ENCODE measurements around the gene MTREX. TPM values are rescaled to one million over a fixed set of nuclear protein-coding genes. Genes with fewer than 3 reads are reported as not detected.

MTREX gene
- total and polyA plus RNA-seq, 2 donors (not counting 1 experiment from before 2014, with no cell fraction given): 7.9 to 94.0 TPM

DNA sequence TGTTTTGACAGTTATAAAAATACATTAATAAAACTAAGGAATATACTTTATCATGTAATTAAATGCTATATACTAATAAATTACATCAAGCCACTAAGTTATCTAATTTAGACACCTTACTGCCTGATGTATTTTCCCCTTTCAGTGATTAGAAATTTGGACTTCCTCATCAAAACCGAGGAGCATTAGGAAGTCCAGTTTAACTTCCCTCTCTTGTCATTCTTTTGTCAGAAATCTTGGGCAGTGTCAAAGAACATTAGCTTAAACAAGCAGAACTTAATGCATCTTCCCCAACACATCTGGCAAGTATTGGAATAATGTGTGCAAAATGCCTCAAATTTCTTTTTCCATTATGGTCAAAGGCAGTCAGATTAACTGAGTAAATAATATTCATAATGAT is 145.4 kb downstream of the MTREX start:
- no peaks in the 10 kb centered on the region for H3K4me1 Mint-ChIP-seq
- DNase-seq: no peak
- no peak overlapping the region for H3K9ac ChIP-seq (ENCODE audit: low read length)
- no peak for ATAC-seq (ENCODE audit: low read depth)
- H3K36me3 ChIP-seq (replicated peaks in 1 of 2; ENCODE audit: control extremely low read depth in 1 of 2, control insufficient read depth in 1 of 2, extremely low read depth in 1 of 2, insufficient read depth in 2 of 2, low read length in 1 of 2): peaks cover 0 to 4% of the 10 kb centered on the region in 2 experiments
- TF ChIP-seq EZH2 (IDR thresholded peaks at IDR 0.05; ENCODE audit: borderline replicate concordance, insufficient read depth, low read depth, low read length, poor library complexity, severe bottlenecking): no peak
- TF ChIP-seq, protein P1, sequence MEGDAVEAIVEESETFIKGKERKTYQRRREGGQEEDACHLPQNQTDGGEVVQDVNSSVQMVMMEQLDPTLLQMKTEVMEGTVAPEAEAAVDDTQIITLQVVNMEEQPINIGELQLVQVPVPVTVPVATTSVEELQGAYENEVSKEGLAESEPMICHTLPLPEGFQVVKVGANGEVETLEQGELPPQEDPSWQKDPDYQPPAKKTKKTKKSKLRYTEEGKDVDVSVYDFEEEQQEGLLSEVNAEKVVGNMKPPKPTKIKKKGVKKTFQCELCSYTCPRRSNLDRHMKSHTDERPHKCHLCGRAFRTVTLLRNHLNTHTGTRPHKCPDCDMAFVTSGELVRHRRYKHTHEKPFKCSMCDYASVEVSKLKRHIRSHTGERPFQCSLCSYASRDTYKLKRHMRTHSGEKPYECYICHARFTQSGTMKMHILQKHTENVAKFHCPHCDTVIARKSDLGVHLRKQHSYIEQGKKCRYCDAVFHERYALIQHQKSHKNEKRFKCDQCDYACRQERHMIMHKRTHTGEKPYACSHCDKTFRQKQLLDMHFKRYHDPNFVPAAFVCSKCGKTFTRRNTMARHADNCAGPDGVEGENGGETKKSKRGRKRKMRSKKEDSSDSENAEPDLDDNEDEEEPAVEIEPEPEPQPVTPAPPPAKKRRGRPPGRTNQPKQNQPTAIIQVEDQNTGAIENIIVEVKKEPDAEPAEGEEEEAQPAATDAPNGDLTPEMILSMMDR (IDR thresholded peaks at IDR 0.05): no peak
- no peaks in the 10 kb centered on the region for H4K20me1 ChIP-seq (ENCODE audit: control insufficient read depth, insufficient read depth, low read length, poor library complexity, severe bottlenecking)
- no peak overlapping the region for H3K27ac ChIP-seq (ENCODE audit: low read length in 2 of 2)
- CTCF ChIA-PET: no interaction called here
- WGBS (ENCODE audit: insufficient coverage): no CpG with 5 or more reads among the region's 1 CpG
- POLR2A ChIA-PET: no interaction called here
- no peak overlapping the region for H3K4me3 Mint-ChIP-seq
- no peak overlapping the region for H3K27ac Mint-ChIP-seq
- no peaks in the 10 kb centered on the region for H3K27me3 Mint-ChIP-seq
- intact Hi-C loops (cut with micrococcal nuclease): no loop called here
- H2AFZ ChIP-seq (ENCODE audit: insufficient read depth, low read depth, low read length, poor library complexity, severe bottlenecking): no peak overlapping the region
- H3K4me1 ChIP-seq (ENCODE audit: control insufficient read depth in 2 of 2, insufficient read depth in 2 of 2, low read length in 2 of 2): no peaks in the 10 kb centered on the region
- no peak overlapping the region for H3K4me3 ChIP-seq (ENCODE audit: control extremely low read depth in 1 of 5, extremely low read depth in 1 of 5, insufficient read depth in 1 of 5, low read depth in 2 of 5, low read length in 4 of 5)
- H3K4me2 ChIP-seq (replicated peaks; ENCODE audit: low read depth, low read length, poor library complexity, severe bottlenecking): no peak overlapping the region
- H3K9me3 ChIP-seq (ENCODE audit: control extremely low read depth in 1 of 3, control insufficient read depth in 2 of 3, insufficient read depth in 1 of 3, low read length in 2 of 3): no peaks in the 10 kb centered on the region
- no peaks in the 10 kb centered on the region for H3K9me3 Mint-ChIP-seq (ENCODE audit: insufficient read depth)
- no peaks in the 10 kb centered on the region for H3K79me2 ChIP-seq (ENCODE audit: control insufficient read depth, insufficient read depth, low read length)
- H3K27me3 ChIP-seq (replicated peaks in 1 of 4; ENCODE audit: control extremely low read depth in 1 of 4, control insufficient read depth in 3 of 4, insufficient read depth in 4 of 4, low read length in 3 of 4): no peaks in the 10 kb centered on the region

DNA sequence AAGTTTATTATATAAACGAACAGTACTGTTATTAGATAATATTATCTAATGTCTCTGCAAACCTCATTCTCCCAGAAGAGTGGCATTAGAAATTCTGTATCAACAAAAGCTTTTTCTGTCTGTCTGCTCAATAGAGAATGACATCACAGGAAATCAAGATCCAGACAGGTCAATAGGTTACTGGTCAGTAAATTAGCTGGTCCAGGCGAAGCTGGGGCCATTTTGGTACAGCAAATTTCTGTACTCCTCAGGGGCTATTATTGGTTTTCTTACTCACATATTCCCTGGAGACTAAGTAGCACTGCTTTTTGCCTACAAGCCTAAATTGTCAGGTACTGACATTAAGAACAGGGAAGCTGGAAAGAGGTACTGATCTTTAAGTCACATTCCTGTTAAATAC is 146.5 kb downstream of the MTREX start:
- H3K27ac ChIP-seq (ENCODE audit: low read length in 2 of 2): no peak overlapping the region
- Mint-ChIP-seq H3K9me3 (ENCODE audit: insufficient read depth) (no peaks in the 10 kb centered on the region), H3K27me3 (no peaks in the 10 kb centered on the region), H3K27ac (no peak overlapping the region), H3K4me1 (no peaks in the 10 kb centered on the region), H3K4me3 (no peak overlapping the region)
- no peaks in the 10 kb centered on the region for H3K27me3 ChIP-seq (replicated peaks in 1 of 4; ENCODE audit: control extremely low read depth in 1 of 4, control insufficient read depth in 3 of 4, insufficient read depth in 4 of 4, low read length in 3 of 4)
- H3K36me3 ChIP-seq (replicated peaks in 1 of 2; ENCODE audit: control extremely low read depth in 1 of 2, control insufficient read depth in 1 of 2, extremely low read depth in 1 of 2, insufficient read depth in 2 of 2, low read length in 1 of 2): peaks cover 0 to 4% of the 10 kb centered on the region in 2 experiments
- H3K9ac ChIP-seq (ENCODE audit: low read length): no peak overlapping the region
- POLR2A ChIA-PET: no interaction called here
- WGBS (ENCODE audit: insufficient coverage): 67% methylated on average over 1 of the region's 2 CpGs
- H3K4me2 ChIP-seq (replicated peaks; ENCODE audit: low read depth, low read length, poor library complexity, severe bottlenecking): no peak overlapping the region
- TF ChIP-seq EZH2 (IDR thresholded peaks at IDR 0.05; ENCODE audit: borderline replicate concordance, insufficient read depth, low read depth, low read length, poor library complexity, severe bottlenecking): no peak
- TF ChIP-seq, protein P1 (IDR thresholded peaks at IDR 0.05): no peak
- no peak overlapping the region for H3K4me3 ChIP-seq (ENCODE audit: control extremely low read depth in 1 of 5, extremely low read depth in 1 of 5, insufficient read depth in 1 of 5, low read depth in 2 of 5, low read length in 4 of 5)
- H3K79me2 ChIP-seq (ENCODE audit: control insufficient read depth, insufficient read depth, low read length): no peaks in the 10 kb centered on the region
- intact Hi-C loops (cut with micrococcal nuclease): no loop called here
- no peak for DNase-seq
- no peaks in the 10 kb centered on the region for H3K4me1 ChIP-seq (ENCODE audit: control insufficient read depth in 2 of 2, insufficient read depth in 2 of 2, low read length in 2 of 2)
- CTCF ChIA-PET: no interaction called here
- ATAC-seq (ENCODE audit: low read depth): no peak
- H2AFZ ChIP-seq (ENCODE audit: insufficient read depth, low read depth, low read length, poor library complexity, severe bottlenecking): no peak overlapping the region
- H3K9me3 ChIP-seq (ENCODE audit: control extremely low read depth in 1 of 3, control insufficient read depth in 2 of 3, insufficient read depth in 1 of 3, low read length in 2 of 3): no peaks in the 10 kb centered on the region
- H4K20me1 ChIP-seq (ENCODE audit: control insufficient read depth, insufficient read depth, low read length, poor library complexity, severe bottlenecking): no peaks in the 10 kb centered on the region

Measured in B cell (primary cell).